Neural cell (in vitro differentiated cells): ENCODE data around the gene ATP12A.

ENCODE experiments used
- CTCF ChIP-seq: fragments of 450-650 bp; IDR thresholded peaks from 2 replicates; pipeline ENCODE4 v1.5.1; 2014; ENCODE audit warnings: antibody characterized with exemption, mild to moderate bottlenecking, moderate library complexity; ENCODE audit not compliant: poor library complexity, severe bottlenecking
- EP300 ChIP-seq: fragments of 450-650 bp; conservative IDR thresholded peaks from 2 replicates; pipeline ENCODE4 v1.6.1; 2014; ENCODE audit warnings: antibody characterized with exemption, mild to moderate bottlenecking, moderate library complexity; ENCODE audit not compliant: poor library complexity, severe bottlenecking
- EZH2 ChIP-seq: fragments of 200-600, 300-800 bp; shearing (Covaris generic), sonication (generic); IDR thresholded peaks from 2 replicates; pipeline ENCODE4 v1.6.1; 2014; ENCODE audit warnings: antibody characterized with exemption, low read length, borderline replicate concordance, mild to moderate bottlenecking; ENCODE audit not compliant: insufficient read depth, poor library complexity, severe bottlenecking
- POLR2AphosphoS5 ChIP-seq: IDR thresholded peaks from 2 replicates; pipeline ENCODE4 v1.6.1; 2012
- RAD21 ChIP-seq: fragments of 450-650 bp; conservative IDR thresholded peaks from 2 replicates; pipeline ENCODE4 v1.6.1; 2014; ENCODE audit warnings: antibody characterized with exemption, mild to moderate bottlenecking, moderate library complexity
- REST ChIP-seq: IDR thresholded peaks from 2 replicates; pipeline ENCODE4 v1.6.1; 2012; ENCODE audit warnings: borderline replicate concordance
- SMC3 ChIP-seq: fragments of 450-650 bp; conservative IDR thresholded peaks from 2 replicates; pipeline ENCODE4 v1.6.1; 2014; ENCODE audit warnings: antibody characterized with exemption, mild to moderate bottlenecking, moderate library complexity; ENCODE audit not compliant: poor library complexity
- TAF1 ChIP-seq: IDR thresholded peaks from 2 replicates; pipeline ENCODE4 v1.6.1; 2012; ENCODE audit warnings: low read depth

GRCh38 chr13:24745516-24745860 is 65.3 kb downstream of the ATP12A start:
- TF ChIP-seq TAF1 (no peak), POLR2AphosphoS5 (no peak), CTCF (no peak), EZH2 (no peak), RAD21 (no peak), EP300 (no peak), SMC3 (no peak), REST (no peak)
